Rectal smooth muscle tissue (tissue), 1 donor: ENCODE data around the gene SMG6.
A peak's percentile ranks its signal among the peaks of the same experiment; 100 is the strongest.
"Not testable (repeated sequence)": the region's sequence is repeated elsewhere in the genome, so short reads cannot be mapped to it uniquely, and the experiment has no call there.

Experiments used
- H3K27ac ChIP-seq: one replicate; pipeline ENCODE4 v1.7.0; 2013; ENCODE audit warnings: low read depth, low read length, inconsistent platforms
- H3K27me3 ChIP-seq: one replicate; pipeline ENCODE4 v1.7.0; 2013; ENCODE audit warnings: low read length; ENCODE audit not compliant: control insufficient read depth, insufficient read depth
- H3K36me3 ChIP-seq: one replicate; pipeline ENCODE4 v1.7.0; 2013; ENCODE audit warnings: low read length; ENCODE audit not compliant: control insufficient read depth, insufficient read depth
- H3K4me1 ChIP-seq: one replicate; pipeline ENCODE4 v1.7.0; 2013; ENCODE audit warnings: low read length; ENCODE audit not compliant: control insufficient read depth, insufficient read depth
- H3K4me3 ChIP-seq: one replicate; pipeline ENCODE4 v1.7.0; 2013; ENCODE audit warnings: low read length
- H3K9ac ChIP-seq: one replicate; pipeline ENCODE4 v1.7.0; 2013; ENCODE audit warnings: low read length

SMG6 gene

GRCh38 chr17:2023692-2024571 lies 279.7 kb downstream of the SMG6 start:
- Histone ChIP-seq H3K9ac (no peak overlapping the region), H3K27me3 (peaks cover 4% of the 10 kb centered on the region), H3K27ac (no peak overlapping the region), H3K4me3 (peak overlapping the region; percentile 51), H3K36me3 (no peaks in the 10 kb centered on the region), H3K4me1 (no peaks in the 10 kb centered on the region)

DNA sequence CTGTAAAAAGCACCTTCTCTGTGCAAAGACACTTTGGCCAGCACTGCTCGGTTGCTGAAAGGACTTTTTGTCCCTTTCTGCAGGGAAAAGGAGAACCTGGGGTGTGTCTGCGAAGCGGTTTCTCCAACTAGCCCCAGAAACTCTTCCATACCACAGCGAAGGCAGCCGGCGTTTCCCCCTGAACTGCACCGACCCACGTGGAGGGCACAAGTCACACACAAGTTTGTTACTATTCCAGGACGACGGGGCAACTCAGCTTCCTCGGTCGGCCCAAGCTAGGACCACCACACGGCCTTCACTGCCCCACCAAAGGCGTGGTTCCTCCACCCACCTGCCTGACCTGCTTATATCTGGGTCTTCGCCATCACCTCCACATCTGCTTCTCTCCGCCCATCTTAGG lies 280.3 kb downstream of the SMG6 start:
- no peak overlapping the region for H3K4me3 ChIP-seq
- H3K27me3 ChIP-seq: peaks cover 11% of the 10 kb centered on the region
- no peak overlapping the region for H3K9ac ChIP-seq

DNA sequence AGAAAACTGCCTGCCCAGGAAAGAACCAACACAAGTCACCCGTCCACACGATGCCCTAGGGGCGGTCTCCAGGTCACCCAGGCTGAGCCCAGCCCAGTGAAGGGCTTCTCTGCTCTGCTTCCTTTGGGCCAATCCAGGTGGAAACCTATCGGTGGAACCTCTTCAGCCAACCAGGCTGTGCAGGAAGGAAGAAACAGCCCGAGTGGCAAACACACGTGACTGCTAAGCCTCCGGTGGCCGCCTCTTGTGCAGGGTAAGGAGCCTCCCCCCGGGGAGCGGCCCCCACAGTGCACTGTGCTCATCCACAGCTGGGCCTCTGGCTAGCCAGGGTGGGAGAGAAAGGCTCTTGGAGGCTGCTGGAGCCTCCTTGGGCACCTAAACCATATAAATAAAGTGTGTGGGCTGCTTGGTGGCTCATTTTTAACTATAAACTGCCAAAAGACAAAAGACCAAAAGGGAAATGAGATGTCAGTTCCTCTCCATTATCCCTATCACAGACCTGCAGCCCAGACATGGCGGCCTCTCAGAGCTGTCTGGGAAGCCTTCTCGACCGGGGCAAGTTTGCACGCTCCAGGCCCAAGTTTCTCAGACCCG lies 280.8 kb downstream of the SMG6 start:
- peaks cover 10% of the 10 kb centered on the region for H3K27me3 ChIP-seq

More for the DNA sequence above, 280.3 kb downstream of the SMG6 start:
- Histone ChIP-seq H3K27ac (no peak overlapping the region), H3K36me3 (no peaks in the 10 kb centered on the region), H3K4me1 (no peaks in the 10 kb centered on the region)

DNA sequence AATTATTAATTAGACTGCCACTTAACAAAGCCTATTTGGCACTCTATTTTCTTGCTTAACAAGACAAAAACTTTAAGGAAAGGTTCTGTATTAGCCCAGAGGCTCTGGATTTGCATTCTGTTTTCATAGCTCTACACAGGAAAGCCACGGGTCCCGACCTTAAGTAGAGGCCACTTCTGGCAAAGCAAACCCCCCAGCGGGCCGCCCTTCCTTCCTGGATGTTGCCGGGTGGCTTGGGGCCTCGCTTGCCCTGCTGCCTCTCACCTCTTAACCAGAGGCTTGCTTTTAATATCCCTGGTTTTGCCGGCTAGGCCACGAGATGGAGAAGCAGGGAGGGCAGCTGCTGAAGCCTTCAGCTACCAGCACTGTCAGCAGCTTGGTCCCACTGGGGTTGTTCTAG lies 282.9 kb downstream of the SMG6 start:
- Histone ChIP-seq H3K4me3 (no peak overlapping the region), H3K27ac (no peak overlapping the region), H3K36me3 (no peaks in the 10 kb centered on the region), H3K9ac (no peak overlapping the region), H3K27me3 (peaks cover 10% of the 10 kb centered on the region), H3K4me1 (no peaks in the 10 kb centered on the region)

More for the DNA sequence above, 280.8 kb downstream of the SMG6 start:
- no peaks in the 10 kb centered on the region for H3K4me1 ChIP-seq
- no peak overlapping the region for H3K27ac ChIP-seq
- H3K36me3 ChIP-seq: no peaks in the 10 kb centered on the region
- no peak overlapping the region for H3K4me3 ChIP-seq
- no peak overlapping the region for H3K9ac ChIP-seq

DNA sequence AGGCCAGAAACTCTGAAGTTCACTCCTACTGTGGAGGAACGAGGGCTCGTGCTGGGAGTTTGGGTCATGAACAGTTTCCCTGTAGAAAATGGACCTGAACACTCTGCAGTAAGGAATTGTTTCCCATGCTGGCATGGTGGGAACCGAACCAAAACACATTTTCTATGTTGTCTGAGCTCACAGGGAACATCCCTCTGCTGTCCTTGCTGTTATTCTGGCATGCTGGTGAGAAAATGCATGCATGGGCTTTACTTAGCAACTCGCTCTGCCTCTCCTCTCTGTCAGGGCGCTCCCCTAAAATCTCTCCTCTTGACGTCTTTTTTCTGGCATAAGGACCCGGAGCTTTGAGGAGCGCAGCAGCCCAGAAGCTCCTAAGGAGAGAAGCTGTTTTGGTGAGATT lies 283.9 kb downstream of the SMG6 start:
- H3K27ac ChIP-seq: no peak overlapping the region
- H3K9ac ChIP-seq: no peak overlapping the region
- H3K36me3 ChIP-seq: no peaks in the 10 kb centered on the region
- H3K4me3 ChIP-seq: no peak overlapping the region
- peaks cover 10% of the 10 kb centered on the region for H3K27me3 ChIP-seq
- no peaks in the 10 kb centered on the region for H3K4me1 ChIP-seq

- Histone ChIP-seq H3K27me3 (peaks cover 10% of the 10 kb centered on the region), H3K4me1 (no peaks in the 10 kb centered on the region), H3K27ac (no peak overlapping the region), H3K36me3 (no peaks in the 10 kb centered on the region), H3K4me3 (no peak overlapping the region), H3K9ac (no peak overlapping the region)
Measured at GRCh38 chr17:2018716-2019510, 284.7 kb downstream of the SMG6 start.

- Histone ChIP-seq H3K27me3 (peaks cover 10% of the 10 kb centered on the region), H3K27ac (no peak overlapping the region), H3K36me3 (no peaks in the 10 kb centered on the region), H3K4me1 (no peaks in the 10 kb centered on the region), H3K4me3 (no peak overlapping the region), H3K9ac (no peak overlapping the region)
Measured at GRCh38 chr17:2017274-2017941, 286.2 kb downstream of the SMG6 start.

- no peak overlapping the region for H3K4me3 ChIP-seq
- H3K36me3 ChIP-seq: no peaks in the 10 kb centered on the region
- peaks cover 2% of the 10 kb centered on the region for H3K4me1 ChIP-seq
- H3K27ac ChIP-seq: no peak overlapping the region
- H3K27me3 ChIP-seq: peaks cover 10% of the 10 kb centered on the region
- no peak overlapping the region for H3K9ac ChIP-seq
Measured at GRCh38 chr17:2016494-2016893, 287.1 kb downstream of the SMG6 start.

- peaks cover 2% of the 10 kb centered on the region for H3K4me1 ChIP-seq
- H3K36me3 ChIP-seq: no peaks in the 10 kb centered on the region
- H3K9ac ChIP-seq: no peak overlapping the region
- no peak overlapping the region for H3K27ac ChIP-seq
- H3K4me3 ChIP-seq: no peak overlapping the region
- H3K27me3 ChIP-seq: peaks cover 10% of the 10 kb centered on the region
Measured at GRCh38 chr17:2015314-2015713, 288.3 kb downstream of the SMG6 start.

- H3K36me3 ChIP-seq: no peaks in the 10 kb centered on the region
- H3K4me1 ChIP-seq: peaks cover 2% of the 10 kb centered on the region
- H3K27me3 ChIP-seq: peaks cover 10% of the 10 kb centered on the region
- no peak overlapping the region for H3K27ac ChIP-seq
- no peak overlapping the region for H3K4me3 ChIP-seq
- no peak overlapping the region for H3K9ac ChIP-seq
Measured at GRCh38 chr17:2013994-2014317, 289.6 kb downstream of the SMG6 start.

- H3K36me3 ChIP-seq, H3K4me1 ChIP-seq, H3K27me3 ChIP-seq, H3K27ac ChIP-seq, H3K4me3 ChIP-seq, H3K9ac ChIP-seq: not testable (repeated sequence)
Measured at GRCh38 chr17:2013220-2013993, 290.2 kb downstream of the SMG6 start.
